Endodermal cell (in vitro differentiated cells): ENCODE data around the gene CPED1. TPM values are rescaled to one million over a fixed set of nuclear protein-coding genes. Genes with fewer than 3 reads are reported as not detected.

Experiments used
- DNase-seq: peaks from one replicate; pipeline ENCODE4 v3.0.0-alpha.2; 2017
- H3K27ac ChIP-seq: 2 replicates; pipeline ENCODE4 v1.5.1; 2013; ENCODE audit warnings: mild to moderate bottlenecking, low read depth, low read length, moderate library complexity
- H3K27me3 ChIP-seq: 2 replicates; pipeline ENCODE4 v1.6.1; 2013; ENCODE audit warnings: mild to moderate bottlenecking, low read length, moderate library complexity; ENCODE audit not compliant: insufficient read depth, control insufficient read depth, poor library complexity, severe bottlenecking
- H3K36me3 ChIP-seq: 2 replicates; pipeline ENCODE4 v1.7.0; 2013; ENCODE audit warnings: mild to moderate bottlenecking, low read length, moderate library complexity; ENCODE audit not compliant: control insufficient read depth, insufficient read depth
- H3K4me1 ChIP-seq: one replicate; pipeline ENCODE4 v1.7.0; 2013; ENCODE audit warnings: low read length; ENCODE audit not compliant: control insufficient read depth, insufficient read depth
- H3K4me3 ChIP-seq: 2 replicates; pipeline ENCODE4 v1.5.1; 2013; ENCODE audit warnings: mild to moderate bottlenecking, low read length, moderate library complexity
- H3K9ac ChIP-seq: 2 replicates; pipeline ENCODE4 v1.6.1; 2013; ENCODE audit warnings: mild to moderate bottlenecking, low read length, moderate library complexity; ENCODE audit not compliant: poor library complexity, severe bottlenecking; ENCODE audit errors: extremely low read depth
- H3K9me3 ChIP-seq: 2 replicates; pipeline ENCODE4 v1.6.1; 2013; ENCODE audit warnings: mild to moderate bottlenecking, low read length, moderate library complexity; ENCODE audit not compliant: control insufficient read depth
- H3K27ac Mint-ChIP-seq: 2 replicates; pipeline ENCODE4 v1.8.0; 2020; ENCODE audit warnings: mixed read lengths
- H3K27me3 Mint-ChIP-seq: 2 replicates; pipeline ENCODE4 v1.8.0; 2021; ENCODE audit warnings: mild to moderate bottlenecking, mixed read lengths; ENCODE audit not compliant: insufficient read depth
- H3K36me3 Mint-ChIP-seq: 2 replicates; pipeline ENCODE4 v1.8.0; 2020; ENCODE audit warnings: low read depth, mixed read lengths
- H3K4me1 Mint-ChIP-seq: 2 replicates; pipeline ENCODE4 v1.8.0; 2020; ENCODE audit warnings: mixed read lengths
- H3K4me3 Mint-ChIP-seq: 2 replicates; pipeline ENCODE4 v1.8.0; 2020; ENCODE audit warnings: mild to moderate bottlenecking, moderate library complexity, mixed read lengths
- H3K9me3 Mint-ChIP-seq: 2 replicates; pipeline ENCODE4 v1.8.0; 2020; ENCODE audit warnings: mild to moderate bottlenecking, mixed read lengths
- WGBS, 2 experiments: methylation state at CpG; one replicate each; pipeline versions ENCODE4 v1.1.5 to v1.1.7; 2013; ENCODE audit warnings: missing lambda C conversion rate in 2 of 2, mixed read lengths in 1 of 2; ENCODE audit not compliant: insufficient coverage in 1 of 2, insufficient read length in 1 of 2; 5-methylcytosine and 5-hydroxymethylcytosine counted together
- total RNA-seq, 2 donors: library from RNA; stranded (reverse); fragmentation: NEBNext Ultra II Directional in 1 of 2; extraction: Animal tissue kit (Norgen Biotek cat#: 25700) in 1 of 2; gene quantifications; 2 replicates in 1 of 2; 3 replicates in 1 of 2; pipeline ENCODE4 v1.2.1, GENCODE V29; 2021
- TF ChIP-seq, protein P1 (sequence below): fragments of 200-600 bp; sonication (generic); conservative IDR thresholded peaks from 2 replicates; pipeline ENCODE4 v1.5.0; 2021; ENCODE audit warnings: antibody characterized with exemption, mild to moderate bottlenecking

The CPED1 gene
- total RNA-seq, 2 donors from 2014 or later, result 1.1 TPM; not detected in 1

DNA sequence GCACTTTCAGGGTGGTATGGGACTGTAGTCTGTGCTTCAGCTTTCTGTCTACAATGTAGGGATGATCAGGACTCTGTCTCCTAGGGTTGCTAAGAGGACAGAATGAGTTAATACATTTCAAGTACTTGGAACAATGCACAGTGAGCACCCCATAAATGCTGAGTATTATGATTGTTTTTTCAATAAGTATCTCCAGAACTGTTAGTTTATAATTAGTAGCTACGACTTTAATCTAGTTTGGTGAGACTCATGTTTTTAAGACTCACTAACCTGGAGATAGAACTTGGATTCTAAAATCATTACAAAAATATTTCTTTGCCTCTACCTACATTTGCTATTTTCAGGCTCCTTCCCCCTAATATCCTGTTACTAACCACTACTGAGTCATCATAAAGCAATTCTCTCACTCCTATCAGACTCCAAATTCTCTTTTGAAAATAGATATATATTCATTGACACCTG, 95.3 kb downstream of the CPED1 start:
- H3K9ac ChIP-seq, result no peak overlapping the region
- no peaks in the 10 kb centered on the region for H3K4me1 ChIP-seq
- H3K27ac ChIP-seq, result no peak overlapping the region
- no peak overlapping the region for H3K27ac Mint-ChIP-seq
- TF ChIP-seq, protein P1, sequence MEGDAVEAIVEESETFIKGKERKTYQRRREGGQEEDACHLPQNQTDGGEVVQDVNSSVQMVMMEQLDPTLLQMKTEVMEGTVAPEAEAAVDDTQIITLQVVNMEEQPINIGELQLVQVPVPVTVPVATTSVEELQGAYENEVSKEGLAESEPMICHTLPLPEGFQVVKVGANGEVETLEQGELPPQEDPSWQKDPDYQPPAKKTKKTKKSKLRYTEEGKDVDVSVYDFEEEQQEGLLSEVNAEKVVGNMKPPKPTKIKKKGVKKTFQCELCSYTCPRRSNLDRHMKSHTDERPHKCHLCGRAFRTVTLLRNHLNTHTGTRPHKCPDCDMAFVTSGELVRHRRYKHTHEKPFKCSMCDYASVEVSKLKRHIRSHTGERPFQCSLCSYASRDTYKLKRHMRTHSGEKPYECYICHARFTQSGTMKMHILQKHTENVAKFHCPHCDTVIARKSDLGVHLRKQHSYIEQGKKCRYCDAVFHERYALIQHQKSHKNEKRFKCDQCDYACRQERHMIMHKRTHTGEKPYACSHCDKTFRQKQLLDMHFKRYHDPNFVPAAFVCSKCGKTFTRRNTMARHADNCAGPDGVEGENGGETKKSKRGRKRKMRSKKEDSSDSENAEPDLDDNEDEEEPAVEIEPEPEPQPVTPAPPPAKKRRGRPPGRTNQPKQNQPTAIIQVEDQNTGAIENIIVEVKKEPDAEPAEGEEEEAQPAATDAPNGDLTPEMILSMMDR, result no peak
- H3K9me3 ChIP-seq, result no peaks in the 10 kb centered on the region
- H3K9me3 Mint-ChIP-seq, result no peaks in the 10 kb centered on the region
- no peaks in the 10 kb centered on the region for H3K36me3 ChIP-seq
- DNase-seq, result no peak
- no peak overlapping the region for H3K4me3 Mint-ChIP-seq
- no peaks in the 10 kb centered on the region for H3K4me1 Mint-ChIP-seq
- H3K4me3 ChIP-seq, result no peak overlapping the region
- H3K27me3 Mint-ChIP-seq, result no peaks in the 10 kb centered on the region
- peaks cover 63% of the 10 kb centered on the region for H3K27me3 ChIP-seq
- WGBS, 2 experiments, result 81% methylated on average over 1 of the region's 1 CpG; no CpG with 5 or more reads in 1 of the 2 experiments
- no peaks in the 10 kb centered on the region for H3K36me3 Mint-ChIP-seq

DNA sequence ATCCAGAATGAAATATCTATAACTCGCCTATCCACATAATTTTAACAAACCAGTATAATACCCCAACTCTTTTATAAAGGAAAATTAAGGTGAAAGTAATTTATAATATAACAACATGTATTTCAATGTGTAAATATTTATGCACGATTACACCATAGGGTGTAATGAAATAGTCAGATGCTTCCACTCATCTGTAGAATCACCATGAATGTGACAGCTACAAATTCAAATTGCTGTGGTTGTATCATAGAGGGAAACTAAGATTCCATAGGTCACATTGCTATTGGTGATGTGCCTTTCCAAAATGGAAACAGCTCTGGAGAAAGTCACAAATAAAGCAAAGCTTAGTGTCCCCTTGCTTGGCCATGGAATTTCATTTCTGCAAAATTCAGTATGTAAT, 95.7 kb downstream of the CPED1 start:
- no peaks in the 10 kb centered on the region for H3K4me1 Mint-ChIP-seq
- H3K27ac Mint-ChIP-seq, result no peak overlapping the region
- H3K36me3 ChIP-seq, result no peaks in the 10 kb centered on the region
- H3K27ac ChIP-seq, result no peak overlapping the region
- peaks cover 61% of the 10 kb centered on the region for H3K27me3 ChIP-seq
- no peak overlapping the region for H3K4me3 Mint-ChIP-seq
- no peaks in the 10 kb centered on the region for H3K27me3 Mint-ChIP-seq
- TF ChIP-seq, protein P1, result no peak
- no peaks in the 10 kb centered on the region for H3K9me3 ChIP-seq
- H3K4me1 ChIP-seq, result no peaks in the 10 kb centered on the region
- H3K9me3 Mint-ChIP-seq, result no peaks in the 10 kb centered on the region
- no peak for DNase-seq
- no peak overlapping the region for H3K9ac ChIP-seq
- no CpG with 5 or more reads among the region's 2 CpGs for WGBS, 2 experiments
- no peaks in the 10 kb centered on the region for H3K36me3 Mint-ChIP-seq
- no peak overlapping the region for H3K4me3 ChIP-seq

DNA sequence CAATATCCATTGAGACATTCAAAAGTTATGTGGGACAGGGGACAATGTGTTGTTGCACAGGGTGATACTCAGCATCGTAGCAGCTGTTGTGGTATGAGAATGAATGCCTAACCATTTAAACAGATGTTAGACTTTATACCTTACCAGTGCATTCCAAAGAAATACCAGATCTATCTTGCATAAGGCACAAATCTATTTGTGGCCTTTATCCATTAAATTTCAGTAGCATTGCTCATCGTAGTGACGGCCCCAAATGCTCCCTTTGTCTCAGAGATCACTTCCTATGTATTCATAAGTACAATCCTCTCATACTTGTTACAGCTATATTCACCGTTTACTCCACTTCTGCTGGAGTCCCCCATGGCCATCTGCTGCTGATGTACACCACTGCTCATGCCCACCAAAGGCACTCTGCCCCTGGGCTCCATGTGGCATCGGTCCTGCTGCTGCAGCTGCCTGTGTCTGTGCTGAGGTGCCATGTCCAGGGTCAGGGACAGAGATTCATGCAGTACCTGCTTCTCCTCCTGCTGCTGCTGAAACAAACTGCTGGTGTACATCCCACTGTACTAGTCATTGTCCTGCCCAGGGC, 96.3 kb downstream of the CPED1 start:
- no peaks in the 10 kb centered on the region for H3K27me3 Mint-ChIP-seq

More for the DNA sequence above, 96.3 kb downstream of the CPED1 start:
- no peak overlapping the region for H3K27ac ChIP-seq
- peaks cover 55% of the 10 kb centered on the region for H3K27me3 ChIP-seq
- Mint-ChIP-seq H3K4me3 (no peak overlapping the region), H3K27ac (no peak overlapping the region), H3K36me3 (no peaks in the 10 kb centered on the region), H3K4me1 (no peaks in the 10 kb centered on the region), H3K9me3 (no peaks in the 10 kb centered on the region)
- DNase-seq, result no peak
- H3K4me3 ChIP-seq, result no peak overlapping the region
- no peaks in the 10 kb centered on the region for H3K4me1 ChIP-seq
- no peaks in the 10 kb centered on the region for H3K9me3 ChIP-seq
- no peak overlapping the region for H3K9ac ChIP-seq
- H3K36me3 ChIP-seq, result no peaks in the 10 kb centered on the region
- WGBS, 2 experiments, result 87 to 89% methylated on average over 4 to 5 of the region's 5 CpGs
- TF ChIP-seq, protein P1, result no peak
